ENCODE results near the gene SOX11. TPM values are rescaled to one million over a fixed set of nuclear protein-coding genes. Genes with fewer than 3 reads are reported as not detected.

The SOX11 gene
- total RNA-seq, 1 experiment from 2014 or later, result not detected

GRCh38 chr2:5691221-5691984 lies 781 bp upstream of the SOX11 start:
- Histone ChIP-seq H3K4me2 (ENCODE audit: low read length) (no peak overlapping the region), H3K9me2 (replicated peaks; ENCODE audit: low read length) (no peaks in the 10 kb centered on the region), H3K36me3 (ENCODE audit: low read depth, low read length) (no peaks in the 10 kb centered on the region), H2AFZ (ENCODE audit: low read length) (no peak overlapping the region), H4K20me1 (ENCODE audit: low read length) (no peaks in the 10 kb centered on the region), H3K9ac (ENCODE audit: low read length) (no peak overlapping the region), H3K9me3 (ENCODE audit: low read length) (no peaks in the 10 kb centered on the region), H3K27ac (ENCODE audit: low read length) (no peak overlapping the region), H3K4me3 (ENCODE audit: low read length) (no peak overlapping the region), H3K4me1 (ENCODE audit: insufficient read depth, low read length) (no peaks in the 10 kb centered on the region), H3K79me2 (ENCODE audit: low read length) (no peaks in the 10 kb centered on the region), H3K27me3 (ENCODE audit: low read length) (no peaks in the 10 kb centered on the region), H3F3A (ENCODE audit: low read length, unreplicated experiment) (no peaks in the 10 kb centered on the region)
- intact Hi-C loops (cut with micrococcal nuclease), result no loop called here
- POLR2A ChIA-PET (ENCODE audit: unreplicated experiment), result no interaction called here
- no peak for ATAC-seq
- no peak for DNase-seq
- TF ChIP-seq CTCF (conservative IDR thresholded peaks at IDR 0.05; ENCODE audit: low read depth, low read length), result no peak
- no peak for TF ChIP-seq EZH2 (IDR thresholded peaks at IDR 0.05; ENCODE audit: low read length, unreplicated experiment)
- TF ChIP-seq EZH2phosphoT487 (IDR thresholded peaks at IDR 0.05; ENCODE audit: borderline replicate concordance, low read length), result no peak
- CTCF ChIA-PET, result no interaction called here
- no TSS peak for BruUV-seq (replicated peaks)

- intact Hi-C loops (cut with micrococcal nuclease), result no loop called here
- H3K4me1 ChIP-seq (ENCODE audit: insufficient read depth, low read length), result no peaks in the 10 kb centered on the region
- no peak for DNase-seq
- BruUV-seq (replicated peaks), result no TSS peak
- no peak overlapping the region for H3K9ac ChIP-seq (ENCODE audit: low read length)
- CTCF ChIA-PET, result no interaction called here
- no peaks in the 10 kb centered on the region for H3K36me3 ChIP-seq (ENCODE audit: low read depth, low read length)
- TF ChIP-seq EZH2 (IDR thresholded peaks at IDR 0.05; ENCODE audit: low read length, unreplicated experiment) (no peak), CTCF (conservative IDR thresholded peaks at IDR 0.05; ENCODE audit: low read depth, low read length) (no peak), EZH2phosphoT487 (IDR thresholded peaks at IDR 0.05; ENCODE audit: borderline replicate concordance, low read length) (no peak)
- H3K9me2 ChIP-seq (replicated peaks; ENCODE audit: low read length), result no peaks in the 10 kb centered on the region
- H3K9me3 ChIP-seq (ENCODE audit: low read length), result no peaks in the 10 kb centered on the region
- H4K20me1 ChIP-seq (ENCODE audit: low read length), result no peaks in the 10 kb centered on the region
- POLR2A ChIA-PET (ENCODE audit: unreplicated experiment), result no interaction called here
- no peak overlapping the region for H3K4me2 ChIP-seq (ENCODE audit: low read length)
- H3K27me3 ChIP-seq (ENCODE audit: low read length), result no peaks in the 10 kb centered on the region
- H3K4me3 ChIP-seq (ENCODE audit: low read length), result no peak overlapping the region
- H2AFZ ChIP-seq (ENCODE audit: low read length), result no peak overlapping the region
- no peak overlapping the region for H3K27ac ChIP-seq (ENCODE audit: low read length)
- no peaks in the 10 kb centered on the region for H3K79me2 ChIP-seq (ENCODE audit: low read length)
- no peak for ATAC-seq
- H3F3A ChIP-seq (ENCODE audit: low read length, unreplicated experiment), result no peaks in the 10 kb centered on the region
These were observed 540 bp downstream of the SOX11 start for GRCh38 chr2:5692561-5693286.
